HL-60 (cell line): Measurements from ENCODE around the gene MTA2.

Experiments used
- CTCF ChIP-seq: IDR thresholded peaks from one replicate; pipeline ENCODE4 v1.5.1; 2011; ENCODE audit warnings: low read length, control low read depth, inconsistent platforms; ENCODE audit not compliant: insufficient read depth
- GABPA ChIP-seq: IDR thresholded peaks from 2 replicates; pipeline ENCODE4 v1.6.1; 2012; ENCODE audit warnings: low read depth
- POLR2AphosphoS5 ChIP-seq: IDR thresholded peaks from 2 replicates; pipeline ENCODE4 v1.6.1; 2012; ENCODE audit warnings: low read depth
- REST ChIP-seq: IDR thresholded peaks from 2 replicates; pipeline ENCODE4 v1.6.1; 2012; ENCODE audit warnings: low read depth; ENCODE audit not compliant: insufficient replicate concordance
- SPI1 ChIP-seq: IDR thresholded peaks from 2 replicates; pipeline ENCODE4 v1.6.1; 2012; ENCODE audit warnings: low read depth, mild to moderate bottlenecking, borderline replicate concordance

GRCh38 chr11:62566247-62566646 is 35.4 kb downstream of the MTA2 start:
- TF ChIP-seq CTCF (no peak), POLR2AphosphoS5 (no peak), REST (no peak), GABPA (no peak), SPI1 (no peak)
